Astrocyte of the hippocampus (primary cell): ENCODE results near the gene SPRYD4.
"Not testable (repeated sequence)": the region's sequence is repeated elsewhere in the genome, so short reads cannot be mapped to it uniquely, and the experiment has no call there.

ENCODE experiments used
- DNase-seq: peaks from one replicate; pipeline ENCODE4 v3.0.0; 2011; ENCODE audit warnings: low read depth, low spot score

SPRYD4 gene

GRCh38 chr12:56468216-56469006 is at the start of gene SPRYD4:
SPRYD4 (plus strand) TSS chr12:56468578; CDS start chr12:56468592, 14 bp downstream.
- peak; percentile 98 for DNase-seq

GRCh38 chr12:56420411-56420810 is 48.0 kb upstream of the SPRYD4 start:
- no peak for DNase-seq

- no peak for DNase-seq
Measured at GRCh38 chr12:56425193-56425592, 43.2 kb upstream of the SPRYD4 start.

- no peak for DNase-seq
Measured at GRCh38 chr12:56425940-56426438, 42.4 kb upstream of the SPRYD4 start.

DNA sequence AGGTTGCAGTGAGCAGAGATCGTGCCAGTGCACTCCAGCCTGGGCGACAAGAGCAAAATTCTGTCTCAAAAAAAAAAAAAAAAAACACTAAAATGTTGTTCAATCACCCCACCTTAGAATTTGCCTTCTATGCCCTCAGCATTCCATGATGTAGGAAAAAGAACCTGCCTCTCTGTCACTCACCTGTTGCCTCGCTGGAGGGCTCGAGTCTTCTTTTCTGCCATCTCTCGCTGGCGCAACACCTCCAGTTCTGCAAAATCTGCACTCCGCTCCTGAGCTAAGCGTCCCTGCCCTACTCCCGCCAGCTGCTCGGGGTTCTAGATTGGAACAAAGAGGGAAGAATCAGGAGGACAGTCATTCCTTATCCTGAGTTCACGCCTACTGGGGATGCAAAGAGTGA is 37.1 kb upstream of the SPRYD4 start:
- no peak for DNase-seq

- DNase-seq: no peak
Measured at GRCh38 chr12:56431850-56432249, 36.5 kb upstream of the SPRYD4 start.

- DNase-seq: no peak
Measured at GRCh38 chr12:56434828-56435227, 33.5 kb upstream of the SPRYD4 start.

DNA sequence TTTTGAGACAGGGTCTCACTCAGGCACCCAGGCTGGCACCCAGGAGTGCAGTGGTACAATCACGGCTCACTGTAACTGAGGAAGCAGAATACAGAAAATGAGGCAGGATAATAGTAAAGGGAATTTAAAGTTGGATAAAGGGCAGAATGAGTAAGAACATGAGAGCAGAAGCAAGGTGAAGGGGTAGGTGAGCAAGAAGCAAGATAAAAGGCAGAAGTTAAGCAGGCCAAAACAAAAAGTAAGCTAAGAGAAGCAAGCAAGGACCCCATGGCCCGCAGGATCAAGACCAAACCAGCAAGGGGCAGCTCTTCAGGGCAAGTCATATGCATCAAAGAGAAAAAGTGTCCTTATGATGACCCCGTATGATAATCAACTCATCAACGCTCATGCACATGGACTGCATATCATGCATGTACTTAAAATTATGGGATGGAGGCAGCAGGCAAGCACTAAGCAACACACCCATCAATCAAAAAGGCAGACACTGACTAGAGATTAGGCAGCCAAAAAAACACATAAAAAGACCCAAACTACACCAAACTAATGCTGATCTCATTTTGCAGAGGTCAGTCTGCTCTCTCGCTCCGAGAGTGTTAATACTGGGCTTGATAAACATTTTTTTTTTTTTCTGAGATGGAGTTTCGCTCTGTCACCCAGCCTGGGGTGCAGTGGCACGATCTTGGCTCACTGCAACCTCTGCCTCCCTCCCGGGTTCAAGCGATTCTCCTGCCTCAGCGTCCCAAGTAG is 30.8 kb upstream of the SPRYD4 start:
- DNase-seq: no peak

DNA sequence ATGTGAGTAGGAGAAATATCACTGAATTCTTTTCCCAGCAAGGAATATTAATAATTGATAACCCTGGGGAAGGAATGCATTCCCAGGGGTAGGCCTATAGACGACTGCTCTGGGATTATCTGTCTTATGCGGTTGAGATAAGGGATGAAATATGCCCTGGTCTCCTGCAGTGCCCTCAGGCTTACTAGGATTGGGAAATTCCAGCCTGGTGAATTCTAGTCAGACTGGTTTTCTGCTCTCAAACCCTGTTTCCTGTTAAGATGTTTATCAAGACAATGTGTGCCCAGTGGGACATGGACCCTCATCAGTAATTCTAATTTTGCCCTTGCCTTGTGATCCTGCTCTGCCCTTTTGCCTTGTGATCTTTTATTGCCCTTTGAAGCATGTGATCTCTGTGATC is 25.2 kb upstream of the SPRYD4 start:
- DNase-seq: not testable (repeated sequence)

GRCh38 chr12:56448860-56449621 is 19.3 kb upstream of the SPRYD4 start, which contains the start of gene TIMELESS:
TIMELESS (minus strand) TSS chr12:56449426; CDS start chr12:56434170, 15,256 bp downstream.
- peak; percentile 95 for DNase-seq

DNA sequence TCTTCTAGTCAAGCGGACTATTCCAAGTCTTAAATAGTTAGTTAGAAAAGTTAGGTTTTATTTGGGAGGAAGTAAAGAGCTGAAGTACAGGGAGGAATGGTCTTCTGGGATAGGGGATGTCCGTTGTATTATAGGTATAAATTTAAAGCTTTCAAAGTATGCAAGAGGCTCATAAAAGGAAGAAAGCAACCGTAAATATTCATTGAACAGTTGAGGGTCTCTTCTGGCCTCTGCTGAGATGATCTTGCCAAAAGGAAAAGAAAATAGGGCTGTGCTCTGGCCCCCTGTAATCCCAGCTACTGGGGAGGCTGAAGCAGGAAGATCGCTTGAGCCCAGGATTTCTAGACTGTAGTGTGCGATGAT is 18.8 kb upstream of the SPRYD4 start:
- no peak for DNase-seq

- DNase-seq: no peak
Measured at GRCh38 chr12:56450241-56450640, 18.1 kb upstream of the SPRYD4 start.

DNA sequence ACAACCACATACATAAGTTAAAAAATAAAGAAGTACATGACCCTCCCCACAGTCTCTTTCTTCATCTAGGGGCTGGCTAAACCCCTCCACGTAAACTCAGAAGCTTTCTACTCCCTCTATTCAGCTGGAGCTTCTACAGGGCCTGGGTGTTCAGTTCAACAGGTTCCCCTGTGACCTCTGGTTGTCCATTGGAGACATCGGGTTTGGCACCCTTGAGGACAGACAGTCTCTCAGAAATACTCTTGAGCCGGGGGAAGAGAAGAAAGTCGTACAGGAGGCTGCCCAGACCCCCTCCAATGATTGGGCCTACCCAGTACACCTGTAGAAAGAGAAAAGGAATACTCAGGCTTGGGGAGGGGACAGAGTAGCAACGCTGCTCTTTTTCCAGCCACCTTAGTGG is 17.2 kb upstream of the SPRYD4 start:
- no peak for DNase-seq

- no peak for DNase-seq
Measured at GRCh38 chr12:56454557-56454956, 13.8 kb upstream of the SPRYD4 start, which contains the start of gene MIP. MIP (minus strand) TSS chr12:56454657; CDS start chr12:56454613, 44 bp downstream.

DNA sequence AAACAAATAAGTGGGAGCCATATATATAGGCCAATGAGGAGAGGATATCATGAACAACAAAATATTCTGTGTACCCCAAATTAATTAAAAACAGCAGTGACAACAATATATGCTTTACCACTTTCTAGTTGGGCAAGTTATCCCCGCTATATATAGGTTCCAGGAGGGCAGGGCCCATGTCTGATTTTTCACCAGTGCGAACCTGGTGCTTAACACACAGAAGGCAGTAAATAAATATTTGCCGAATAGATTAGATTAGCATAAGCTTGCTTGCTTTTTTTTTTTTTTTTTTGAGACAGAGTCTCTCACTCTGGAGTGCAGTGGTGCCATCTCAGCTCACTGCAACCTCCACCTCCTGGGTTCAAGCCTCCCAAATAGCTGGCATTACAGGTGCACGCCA is 10.6 kb upstream of the SPRYD4 start:
- DNase-seq: no peak

DNA sequence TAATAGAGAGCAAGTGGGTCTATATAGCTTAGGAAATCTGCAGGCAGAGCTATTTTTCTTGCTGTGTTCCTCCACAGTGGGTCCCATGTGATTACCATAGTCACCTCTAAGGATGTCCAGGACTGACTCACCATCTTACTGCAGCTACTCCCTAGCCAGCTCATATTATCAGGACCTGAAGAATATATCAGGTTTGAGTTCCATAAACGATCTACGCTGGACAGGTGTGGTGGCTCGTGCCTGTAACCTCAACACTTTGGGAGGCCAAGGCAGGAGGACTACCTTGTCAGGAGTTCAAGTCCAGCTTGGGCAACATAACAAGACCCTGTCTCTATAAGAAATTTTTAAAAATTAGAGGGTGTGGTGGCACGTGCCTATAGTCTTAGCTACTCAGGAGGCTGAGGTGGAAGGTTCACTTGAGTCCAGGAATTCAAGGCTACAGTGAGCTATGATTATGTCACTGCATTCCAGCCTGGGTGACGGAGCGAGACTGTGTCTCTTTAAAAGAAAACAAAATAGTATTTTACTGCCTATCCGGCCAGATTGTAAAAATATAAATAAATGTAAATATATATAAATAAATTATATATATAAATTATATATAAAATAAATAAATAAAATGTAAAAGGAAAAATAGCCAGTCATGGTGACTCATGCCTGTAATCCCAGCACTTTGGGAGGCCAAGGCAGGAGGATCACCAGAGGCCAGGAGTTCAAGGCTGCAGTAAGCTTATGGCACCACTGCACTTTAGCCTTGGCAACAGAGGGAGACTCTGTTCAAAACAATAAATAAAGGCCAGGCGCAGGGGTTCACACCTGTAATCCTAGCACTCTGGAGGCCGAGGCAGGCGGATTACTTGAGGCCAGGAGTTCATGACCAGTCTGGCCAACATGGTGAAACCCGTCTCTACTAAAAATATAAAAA is 6.9 kb upstream of the SPRYD4 start:
- DNase-seq: no peak

DNA sequence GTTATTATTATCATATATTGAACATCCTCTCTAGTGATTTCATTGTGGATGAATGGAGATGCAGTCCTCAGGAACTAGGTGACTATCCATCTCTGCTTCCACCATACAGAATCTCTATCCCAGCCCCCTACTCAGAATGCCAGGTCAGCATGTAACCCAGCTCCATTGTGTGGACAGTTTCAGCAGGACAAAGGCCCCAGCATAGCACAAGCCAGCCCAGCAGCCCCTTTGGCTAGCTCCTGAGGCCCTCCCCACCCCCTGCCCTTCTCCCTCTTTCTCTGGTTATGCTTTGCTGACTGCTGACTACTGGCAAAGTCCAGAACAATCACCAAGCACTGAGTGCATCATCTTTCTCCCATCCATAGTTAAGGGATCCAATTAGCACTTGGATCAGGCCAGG is 5.8 kb upstream of the SPRYD4 start:
- no peak for DNase-seq

DNA sequence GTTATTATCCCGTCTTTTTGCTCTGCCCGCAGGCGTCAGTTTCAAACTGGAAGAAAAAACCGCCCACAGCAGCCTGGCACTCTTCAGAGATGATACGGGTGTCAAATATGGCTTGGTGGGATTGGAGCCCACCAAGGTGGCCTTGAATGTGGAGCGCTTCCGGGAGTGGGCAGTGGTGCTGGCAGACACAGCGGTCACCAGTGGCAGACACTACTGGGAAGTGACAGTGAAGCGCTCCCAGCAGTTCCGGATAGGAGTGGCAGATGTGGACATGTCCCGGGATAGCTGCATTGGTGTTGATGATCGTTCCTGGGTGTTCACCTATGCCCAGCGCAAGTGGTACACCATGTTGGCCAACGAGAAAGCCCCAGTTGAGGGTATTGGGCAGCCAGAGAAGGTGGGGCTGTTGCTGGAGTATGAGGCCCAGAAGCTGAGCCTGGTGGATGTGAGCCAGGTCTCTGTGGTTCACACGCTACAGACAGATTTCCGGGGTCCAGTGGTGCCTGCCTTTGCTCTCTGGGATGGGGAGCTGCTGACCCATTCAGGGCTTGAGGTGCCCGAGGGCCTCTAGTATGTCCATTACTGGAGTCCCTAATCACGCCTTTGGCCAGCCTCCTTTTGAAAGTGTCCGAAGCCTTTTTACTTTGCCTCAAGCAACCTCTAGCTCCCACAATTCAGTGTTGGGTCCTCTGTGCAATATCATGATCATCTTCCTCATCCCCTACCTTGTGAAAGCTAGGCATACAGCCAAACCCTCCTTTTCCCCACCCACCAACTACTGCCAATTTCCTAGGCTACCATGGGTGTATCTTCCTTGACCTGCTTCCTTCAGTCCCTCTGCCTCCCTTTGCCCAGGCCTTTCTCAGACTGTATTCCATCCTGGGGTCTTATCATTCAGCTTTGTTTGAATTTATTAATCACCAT is 891 bp downstream of the SPRYD4 start:
- no peak for DNase-seq

- no peak for DNase-seq
Measured at GRCh38 chr12:56474389-56474788, 6.0 kb downstream of the SPRYD4 start.

DNA sequence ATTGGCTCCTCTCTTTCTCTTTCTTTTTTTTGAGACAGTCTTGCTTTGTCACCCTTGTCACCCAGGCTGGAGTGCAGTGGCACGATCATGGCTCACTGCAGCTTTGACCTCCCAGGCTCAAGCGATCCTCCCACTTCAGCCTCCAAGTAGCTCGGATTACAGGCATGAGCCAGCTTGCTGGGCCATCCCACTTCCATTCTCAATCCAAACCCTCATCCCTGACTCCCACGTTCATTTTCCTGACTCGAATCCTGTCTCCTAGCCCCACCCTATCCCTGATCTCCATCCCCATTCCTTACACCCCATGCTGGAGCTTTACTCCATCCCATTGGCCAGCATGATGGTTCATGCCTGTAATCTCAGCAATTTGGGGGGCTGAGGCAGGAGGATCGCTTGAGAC is 7.8 kb downstream of the SPRYD4 start:
- DNase-seq: no peak
